Cerebellar nuclear complex (tissue), 1 donor: ENCODE data around the gene MEP1A.
"Not testable (repeated sequence)": the region's sequence is repeated elsewhere in the genome, so short reads cannot be mapped to it uniquely, and the experiment has no call there.

Experiments
- DNase-seq, 2 experiments: peaks; one replicate each; lab custom pipeline; 2025; lab: John Stamatoyannopoulos, UW

Gene MEP1A

DNA sequence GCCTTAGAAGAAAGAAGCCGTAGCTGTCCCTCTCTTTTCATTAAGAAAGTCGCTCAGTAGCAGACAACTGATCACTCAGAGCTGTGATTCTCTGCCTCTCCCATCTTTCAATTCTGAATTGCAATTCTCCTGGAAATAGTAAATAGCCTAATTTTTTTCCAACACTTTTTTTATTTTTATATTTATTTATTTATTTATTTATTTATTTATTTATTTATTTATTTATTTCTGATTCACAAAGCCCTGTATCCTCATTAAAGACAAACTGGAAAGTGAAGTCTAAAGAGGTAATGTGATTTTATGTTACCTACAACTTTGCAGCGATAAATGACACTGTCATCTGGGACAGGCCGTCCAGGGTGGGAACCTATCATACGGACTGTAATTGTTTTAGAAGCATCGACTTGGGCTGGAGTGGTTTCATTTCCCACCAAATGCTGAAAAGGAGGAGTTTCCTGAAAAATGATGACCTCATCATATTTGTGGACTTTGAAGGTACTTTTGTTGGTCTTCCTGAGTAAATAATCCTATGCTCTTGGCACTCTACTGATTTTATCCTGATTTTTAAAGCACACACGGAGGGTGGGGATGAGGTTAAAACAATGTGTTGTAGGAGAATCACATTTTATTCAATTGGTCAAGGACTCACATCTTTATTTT is 41.2 kb downstream of the MEP1A start:
- not testable (repeated sequence) for DNase-seq

DNA sequence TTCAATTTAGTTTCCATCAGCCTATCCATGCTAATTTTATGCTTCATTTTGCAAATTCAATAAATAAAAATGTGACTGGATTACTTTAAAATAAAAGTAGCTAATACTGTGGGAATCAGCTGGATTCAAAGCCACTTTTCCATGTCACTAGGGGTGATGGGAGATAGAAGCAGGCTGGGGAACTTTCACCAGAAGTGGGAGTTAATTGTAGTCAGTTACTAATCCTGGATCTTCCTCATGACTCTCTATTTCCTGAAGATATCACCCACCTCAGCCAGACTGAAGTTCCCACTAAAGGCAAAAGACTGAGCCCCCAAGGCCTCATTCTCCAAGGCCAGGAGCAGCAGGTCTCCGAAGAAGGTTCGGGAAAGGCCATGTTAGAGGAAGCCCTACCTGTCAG is 41.8 kb downstream of the MEP1A start:
- DNase-seq: not testable (repeated sequence)

DNA sequence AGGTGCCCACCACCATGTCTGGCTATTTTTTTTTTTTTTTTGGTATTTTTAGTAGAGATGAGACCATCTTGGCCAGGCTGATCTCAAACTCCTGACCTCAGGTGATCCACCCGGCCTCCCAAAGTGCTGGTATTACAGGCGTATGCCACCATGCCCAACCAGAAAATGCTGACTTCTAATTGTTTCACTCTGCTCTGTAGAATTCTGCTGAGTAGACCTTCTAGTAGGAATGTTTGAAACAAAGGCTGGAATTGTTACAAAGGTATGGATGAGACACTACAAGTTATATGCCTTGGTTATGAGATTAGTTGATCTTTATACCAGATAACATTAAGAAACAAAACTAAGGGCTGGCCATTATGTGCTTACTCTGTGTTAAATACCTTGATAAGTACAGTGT is 44.8 kb downstream of the MEP1A start:
- DNase-seq: no peak

DNA sequence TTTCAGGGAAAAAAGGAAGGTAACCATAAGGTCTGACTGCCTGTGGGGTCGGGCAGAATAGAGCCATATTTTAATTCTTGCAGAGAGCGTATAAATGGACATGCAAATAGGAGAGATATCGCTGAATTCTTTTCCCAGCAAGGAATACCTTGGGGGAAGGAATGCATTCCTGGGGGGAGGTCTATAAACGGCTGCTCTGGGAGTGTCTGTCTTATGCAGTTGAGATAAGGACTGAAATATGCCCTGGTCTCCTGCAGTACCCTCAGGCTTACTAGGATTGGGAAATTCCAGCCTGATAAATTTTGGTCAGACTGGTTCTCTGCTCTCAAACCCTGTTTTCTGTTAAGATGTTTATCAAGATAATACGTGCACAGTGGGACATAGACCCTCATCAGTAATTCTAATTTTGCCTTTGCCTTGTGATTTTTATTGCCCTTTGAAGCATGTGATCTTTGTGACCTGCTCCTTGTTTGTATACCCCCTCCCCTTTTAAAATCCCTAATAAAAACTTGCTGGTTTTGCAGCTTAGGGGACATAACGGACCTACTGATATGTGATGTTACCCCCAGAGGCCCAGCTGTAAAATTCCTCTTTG is 49.2 kb downstream of the MEP1A start:
- DNase-seq: not testable (repeated sequence)

DNA sequence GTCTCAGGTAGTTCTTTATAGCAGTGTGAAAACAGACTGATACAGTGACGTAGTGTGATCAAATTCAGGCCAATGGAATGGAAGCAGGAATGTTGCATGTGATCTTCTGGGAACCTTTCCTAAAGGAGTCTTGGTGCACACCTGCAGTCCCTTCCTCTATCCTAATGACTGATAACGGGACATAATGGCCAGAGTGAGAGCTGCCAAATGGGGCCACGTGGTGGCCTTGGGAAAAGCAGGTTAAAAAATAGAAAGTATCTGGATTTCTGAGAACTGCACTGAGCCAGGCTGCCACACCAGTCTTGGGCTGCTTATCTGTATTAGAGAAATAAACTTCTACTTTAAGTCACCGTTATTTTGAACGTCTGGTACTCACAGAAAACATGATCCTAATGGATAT is 51.9 kb downstream of the MEP1A start:
- DNase-seq: no peak

DNA sequence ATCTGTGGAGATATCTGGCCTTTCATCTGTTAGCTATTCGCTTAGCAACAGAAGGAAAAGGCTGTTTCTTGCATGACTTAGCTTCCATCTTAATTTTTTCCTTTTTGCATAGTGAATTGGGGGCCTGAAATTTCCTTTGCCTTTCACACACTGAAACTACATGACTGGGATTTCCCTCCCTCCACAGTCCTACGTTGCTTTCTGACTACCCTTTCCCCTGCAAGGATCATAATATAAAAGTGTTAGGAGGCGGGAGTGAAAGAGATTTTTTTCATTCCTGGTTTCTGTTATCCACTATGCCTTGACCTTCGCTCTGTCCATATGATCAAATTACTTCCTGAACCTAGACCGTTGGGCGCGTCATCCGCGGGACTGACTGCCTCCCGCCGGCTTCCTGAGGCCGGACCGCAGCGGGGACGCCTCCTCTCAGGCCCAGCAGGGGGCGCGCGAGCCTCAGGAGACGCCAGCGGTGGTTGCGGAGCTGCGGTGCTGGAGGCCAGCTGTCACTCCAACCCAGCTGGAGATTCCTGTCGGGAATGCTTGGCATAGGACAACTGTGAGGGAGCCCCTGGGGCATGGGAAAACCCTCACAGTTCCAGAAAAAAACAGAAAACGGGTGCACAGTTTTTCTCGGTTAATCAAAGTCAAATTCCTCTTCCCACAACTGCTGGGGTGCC is 55.6 kb downstream of the MEP1A start:
- DNase-seq: no peak

DNA sequence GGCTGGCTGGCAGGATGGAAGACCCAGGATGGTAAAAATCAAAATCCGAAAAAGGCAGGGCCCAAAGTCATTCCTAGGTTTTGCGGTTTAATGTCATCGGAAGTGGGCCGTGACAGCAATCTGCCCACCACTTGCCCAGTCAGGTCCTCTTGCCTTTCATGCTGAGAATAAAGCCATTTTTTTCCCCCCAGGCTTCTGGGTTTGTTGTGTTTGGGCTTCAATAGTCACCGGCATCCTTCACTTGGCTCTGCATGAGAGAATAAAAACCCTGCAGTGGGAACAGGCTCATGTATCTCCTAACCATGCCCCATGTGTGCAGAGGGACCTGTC is 56.1 kb downstream of the MEP1A start:
- no peak for DNase-seq

DNA sequence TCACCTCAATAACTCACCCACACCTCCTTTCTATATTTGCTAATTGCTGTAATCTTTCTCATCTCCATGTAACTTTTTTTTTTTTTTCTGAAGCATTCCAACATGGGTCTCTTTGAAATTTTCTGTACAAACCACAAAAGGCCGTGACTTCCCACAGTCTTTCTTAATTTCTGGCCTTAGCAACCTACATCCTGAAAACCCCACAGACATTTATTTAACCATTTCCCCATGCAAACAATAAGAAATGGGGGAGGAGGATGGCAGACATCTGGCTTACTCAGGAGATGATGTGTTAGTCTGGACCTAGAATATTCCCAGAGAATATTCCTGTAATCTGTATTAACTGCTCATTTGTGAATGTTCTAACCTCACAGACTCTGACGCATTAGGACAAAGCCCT is 57.6 kb downstream of the MEP1A start:
- no peak for DNase-seq

DNA sequence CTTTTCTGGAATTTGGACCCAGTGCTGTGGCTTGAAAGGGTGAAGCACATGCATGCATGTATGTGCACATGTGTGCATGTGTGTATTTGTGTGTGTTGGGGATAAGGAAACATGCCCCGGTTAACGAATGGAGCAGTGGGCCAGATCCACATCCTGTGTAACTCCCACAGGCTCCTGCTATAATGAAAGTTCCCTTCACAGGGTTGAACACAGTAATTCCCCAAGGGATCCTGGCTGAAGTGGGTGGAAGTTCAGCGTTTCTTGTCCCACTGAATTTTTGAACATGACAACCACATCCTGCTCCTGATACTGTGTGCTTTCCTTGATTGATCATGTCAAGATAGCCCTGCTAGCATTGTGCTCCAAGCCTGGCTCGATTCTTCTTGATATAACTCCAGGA is 58.4 kb downstream of the MEP1A start:
- not testable (repeated sequence) for DNase-seq

DNA sequence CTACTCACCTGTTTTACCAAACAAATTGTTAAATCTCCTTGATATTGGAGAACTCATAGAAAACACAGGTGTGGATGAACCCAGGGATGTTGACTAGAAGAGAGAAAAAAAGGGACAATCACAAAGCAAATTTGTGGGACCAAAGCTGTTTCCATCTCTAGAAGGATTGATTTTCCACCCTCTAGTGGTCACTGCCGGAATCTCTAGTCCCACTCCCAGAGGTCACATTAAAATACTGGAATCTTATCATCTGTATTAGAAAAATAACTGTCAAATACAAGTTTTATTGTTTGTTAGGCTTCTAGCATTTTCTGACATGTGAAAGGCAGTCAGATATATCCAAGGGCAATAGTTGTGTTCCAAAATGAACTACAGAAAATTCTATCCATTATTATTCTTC is 62.8 kb downstream of the MEP1A start:
- DNase-seq: not testable (repeated sequence)

DNA sequence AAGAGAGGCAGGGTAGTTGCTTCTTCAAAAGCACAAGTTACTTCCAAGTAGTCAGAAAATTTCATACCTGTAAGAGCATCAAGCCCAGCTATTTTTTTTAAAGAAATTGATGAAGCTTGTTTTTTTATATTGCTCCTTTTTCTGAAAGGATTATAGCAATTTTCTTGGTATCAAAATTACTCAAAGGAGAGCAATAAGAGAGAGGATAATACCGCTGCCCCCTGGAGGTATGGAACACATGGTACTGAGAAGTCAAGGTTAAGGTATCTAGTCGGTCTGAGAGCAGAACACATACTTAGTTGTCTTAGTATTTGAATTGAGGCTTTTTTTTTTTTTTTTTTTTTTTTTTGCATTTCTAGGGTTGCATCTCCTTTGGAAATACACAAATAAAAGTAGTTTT is 69.2 kb downstream of the MEP1A start:
- DNase-seq: no peak

DNA sequence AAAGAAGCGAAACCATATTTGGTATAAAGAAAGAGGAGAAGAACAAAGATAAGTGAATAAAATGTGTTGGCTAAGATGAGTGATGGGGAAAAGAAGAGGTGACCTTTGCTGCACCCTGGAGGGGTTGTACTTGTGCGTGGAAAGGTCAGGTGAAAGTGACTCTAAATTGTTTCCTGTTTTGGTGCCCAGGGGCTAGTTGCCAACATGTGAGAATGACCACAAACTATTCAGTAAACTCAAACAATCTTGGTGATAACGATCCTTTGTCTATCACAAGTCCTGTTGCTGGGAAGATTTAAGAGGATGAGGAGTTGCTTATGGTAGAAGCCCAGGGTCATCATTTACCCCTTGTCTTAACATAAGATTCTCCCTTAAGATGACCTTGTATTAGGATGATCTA is 70.6 kb downstream of the MEP1A start:
- no peak for DNase-seq

DNA sequence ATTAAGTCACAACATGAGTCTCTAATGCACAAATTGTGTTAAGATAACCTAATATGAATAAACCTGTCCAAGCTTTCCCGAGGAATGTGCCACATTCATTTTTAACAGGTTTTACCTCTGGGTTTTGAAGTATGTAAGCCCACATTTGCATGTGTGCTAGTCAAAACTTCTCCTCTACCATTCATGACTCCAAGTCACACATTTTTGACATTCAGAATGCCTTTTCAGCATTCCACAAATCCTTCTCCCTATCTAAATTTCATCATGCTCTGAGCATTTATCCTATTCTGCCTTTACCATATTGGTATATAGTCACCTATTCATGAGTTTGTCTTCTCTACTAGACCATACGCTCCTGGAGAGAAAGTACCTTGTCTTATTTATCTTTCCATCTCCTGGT is 72.0 kb downstream of the MEP1A start:
- no peak for DNase-seq

DNA sequence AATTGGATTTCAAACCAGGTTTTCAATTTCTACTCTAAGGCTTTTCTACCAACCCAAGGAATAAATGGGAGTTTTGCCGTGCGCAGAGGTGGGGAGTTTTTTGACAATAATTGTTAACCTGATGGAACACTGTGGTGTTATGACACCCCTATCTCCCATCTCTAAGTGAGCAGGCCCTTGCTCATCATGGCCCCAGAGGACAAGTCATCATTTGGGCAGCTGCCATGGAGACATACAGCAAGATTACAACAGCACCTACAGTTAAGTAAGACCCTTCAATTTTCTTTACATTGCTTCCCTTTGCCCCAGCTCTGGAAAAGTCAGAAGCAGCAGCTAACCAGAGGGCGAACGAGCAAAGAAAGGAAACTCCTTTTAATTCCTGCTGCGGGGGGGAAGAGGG is 74.2 kb downstream of the MEP1A start:
- DNase-seq: no peak

DNA sequence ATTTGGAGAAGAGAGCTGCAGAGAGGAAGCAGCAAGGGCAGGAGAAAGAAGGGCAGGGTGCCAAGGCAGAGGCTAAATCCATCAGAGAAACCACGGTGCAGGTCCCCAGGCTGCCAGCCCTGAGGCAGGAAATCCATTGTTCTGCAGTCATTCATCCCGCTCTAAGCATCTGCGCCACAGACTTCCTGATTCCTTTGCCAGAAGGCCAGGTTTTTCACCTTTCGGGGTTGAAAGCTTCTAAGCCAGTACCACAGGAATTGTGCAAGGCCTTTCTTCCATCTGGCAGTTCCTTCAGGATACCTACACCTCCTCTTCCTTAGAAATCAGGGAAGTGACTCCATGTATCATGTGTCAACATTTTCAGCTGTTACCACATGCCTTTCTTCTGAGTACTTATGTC is 82.9 kb downstream of the MEP1A start:
- DNase-seq: no peak

DNA sequence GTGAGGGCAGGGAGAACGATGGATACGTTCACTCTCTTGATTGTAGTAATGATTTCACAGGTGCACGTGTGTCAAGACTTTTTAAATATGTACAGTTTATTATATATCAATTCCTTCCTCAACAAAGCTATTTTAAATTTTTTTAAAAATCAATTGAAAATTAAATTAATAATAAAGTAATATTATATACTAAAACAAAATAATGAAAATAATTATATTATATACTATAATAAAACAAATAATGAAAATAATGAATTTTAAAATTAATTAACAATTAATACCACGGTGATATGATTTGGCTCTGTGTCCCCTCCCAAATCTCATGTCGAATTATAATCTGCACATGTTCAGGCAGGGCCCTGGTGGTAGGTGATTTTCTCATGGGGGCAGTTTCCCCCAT is 85.8 kb downstream of the MEP1A start:
- DNase-seq: no peak

DNA sequence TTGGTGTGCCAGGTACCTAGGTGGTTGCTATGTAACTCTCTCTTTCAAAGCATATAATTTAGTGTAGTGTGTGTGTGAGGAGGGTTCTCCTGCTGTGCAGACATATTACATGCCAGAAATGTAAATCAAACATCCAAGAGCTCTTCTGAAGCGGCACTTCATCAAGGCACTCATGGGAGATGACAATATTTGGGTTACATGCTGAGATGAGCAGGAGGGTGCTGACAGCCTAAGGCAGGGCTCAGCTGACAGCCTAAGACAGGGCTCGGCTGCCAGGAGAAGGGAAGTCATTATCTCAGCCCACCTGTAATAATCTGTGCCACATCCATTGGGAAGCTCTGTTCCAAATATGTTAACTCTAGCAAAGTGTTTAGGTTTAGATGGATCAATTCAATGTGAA is 89.5 kb downstream of the MEP1A start:
- DNase-seq: no peak

DNA sequence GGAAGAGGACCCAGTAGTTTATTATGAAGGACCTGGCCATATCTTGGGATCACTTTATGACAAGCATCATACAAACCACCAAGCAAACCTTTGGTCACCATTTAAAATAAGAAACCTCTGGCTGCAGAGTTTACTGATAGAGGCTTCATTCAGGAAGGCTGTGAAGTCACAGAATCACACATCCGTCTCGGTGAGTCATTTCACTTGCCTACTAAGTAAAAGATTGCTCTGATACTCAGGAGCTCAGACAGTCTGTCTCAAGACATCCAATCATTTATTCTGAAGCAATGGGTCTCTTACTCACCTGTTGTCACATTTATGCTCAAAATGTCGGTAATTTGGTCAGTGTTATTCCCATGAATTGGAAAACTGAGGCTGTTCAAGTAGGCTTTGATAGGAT is 94.8 kb downstream of the MEP1A start:
- DNase-seq: no peak

DNA sequence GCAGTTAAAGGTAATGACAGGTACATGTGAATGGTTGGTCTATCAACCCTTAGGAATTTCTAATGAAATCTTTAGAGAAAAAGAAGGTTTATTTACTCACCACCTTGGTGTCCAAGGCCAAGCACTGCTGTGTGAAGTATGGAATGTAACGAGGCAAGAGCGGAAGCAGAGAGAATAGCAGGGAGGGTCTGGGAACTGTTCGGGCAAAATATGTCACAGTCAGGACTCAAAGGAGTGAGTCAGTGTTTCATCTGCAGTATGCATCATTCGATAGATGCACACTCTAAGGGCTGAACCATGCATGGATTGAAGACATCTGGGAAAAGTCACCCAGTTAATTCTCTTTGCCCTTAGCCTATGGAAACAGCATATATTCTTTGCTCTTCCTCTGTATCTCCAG is 95.4 kb downstream of the MEP1A start:
- DNase-seq: no peak
